WTC11 (cell line): ENCODE results near the gene MRPL27. TPM values are rescaled to one million over a fixed set of nuclear protein-coding genes. Genes with fewer than 3 reads are reported as not detected.

Source experiments
- ATAC-seq: fragments of 200-7000 bp; cut with Tn5 transposase; 2 replicates; pipeline ENCODE4 v1.10.0; 2021; ENCODE audit warnings: mild to moderate bottlenecking, moderate library complexity
- CTCF ChIA-PET: fragments of 300-600 bp; sonication (Branson Sonifier 250); formaldehyde crosslinking; loops from one replicate; lab custom pipeline; 2021; ENCODE audit warnings: antibody characterized with exemption; lab: Charles Lee
- POLR2A ChIA-PET: fragments of 350-600 bp; sonication (Branson Sonifier 250); formaldehyde crosslinking; loops from one replicate; lab custom pipeline; 2021; ENCODE audit warnings: antibody characterized with exemption; lab: Charles Lee
- DNase-seq: peaks from one replicate; pipeline ENCODE4 v3.0.0; 2021; ENCODE audit warnings: low spot score
- H3K27ac Mint-ChIP-seq: 2 replicates; pipeline ENCODE4 v1.8.0; 2021; ENCODE audit warnings: mixed read lengths
- H3K27me3 Mint-ChIP-seq: 2 replicates; pipeline ENCODE4 v1.8.0; 2021; ENCODE audit warnings: low read depth, mild to moderate bottlenecking, moderate library complexity, mixed read lengths
- H3K36me3 Mint-ChIP-seq: 2 replicates; pipeline ENCODE4 v1.8.0; 2021; ENCODE audit warnings: mixed read lengths
- H3K4me1 Mint-ChIP-seq: 2 replicates; pipeline ENCODE4 v1.8.0; 2022; ENCODE audit warnings: mixed read lengths
- H3K4me3 Mint-ChIP-seq: 2 replicates; pipeline ENCODE4 v1.8.0; 2021; ENCODE audit warnings: mild to moderate bottlenecking, moderate library complexity, mixed read lengths
- H3K9me3 Mint-ChIP-seq: 2 replicates; pipeline ENCODE4 v1.8.0; 2021; ENCODE audit warnings: mixed read lengths
- ATF2 ChIP-seq: sonication (generic); formaldehyde crosslinking; IDR thresholded peaks from 2 replicates; pipeline ENCODE4 v1.8.1; 2022; ENCODE audit warnings: low read depth, missing genetic modification reagents, borderline replicate concordance
- CTCF ChIP-seq: fragments of 200-600 bp; IDR thresholded peaks from 2 replicates; pipeline ENCODE4 v1.8.0; 2022; ENCODE audit warnings: antibody characterized with exemption
- EMX1 ChIP-seq: fragments of 250-450 bp; sonication (Bioruptor Pico); IDR thresholded peaks from 2 replicates; pipeline ENCODE4 v1.8.0; 2021; ENCODE audit warnings: mild to moderate bottlenecking
- FOXK1 ChIP-seq: sonication (generic); formaldehyde crosslinking; IDR thresholded peaks from 2 replicates; pipeline ENCODE4 v1.8.0; 2022; ENCODE audit warnings: mild to moderate bottlenecking, moderate library complexity, missing genetic modification reagents
- MYBL2 ChIP-seq: sonication (generic); formaldehyde crosslinking; IDR thresholded peaks from 2 replicates; pipeline ENCODE4 v1.8.1; 2023; ENCODE audit warnings: mild to moderate bottlenecking, moderate library complexity, missing genetic modification reagents
- NFE2L1 ChIP-seq: sonication (generic); formaldehyde crosslinking; IDR thresholded peaks from 2 replicates; pipeline ENCODE4 v1.8.1; 2023; ENCODE audit warnings: missing genetic modification reagents
- SOX15 ChIP-seq: fragments of 250-450 bp; sonication (Bioruptor Pico); IDR thresholded peaks from 2 replicates; pipeline ENCODE4 v1.9.0; 2021; ENCODE audit warnings: mild to moderate bottlenecking
- TCF7 ChIP-seq: sonication (generic); formaldehyde crosslinking; IDR thresholded peaks from 2 replicates; pipeline ENCODE4 v1.8.0; 2022; ENCODE audit warnings: mild to moderate bottlenecking, low read depth, missing genetic modification reagents, moderate library complexity
- ZBTB43 ChIP-seq: sonication (generic); formaldehyde crosslinking; IDR thresholded peaks from 2 replicates; pipeline ENCODE4 v1.8.1; 2023; ENCODE audit warnings: mild to moderate bottlenecking, missing genetic modification reagents
- ZMAT4 ChIP-seq: fragments of 250-450 bp; sonication (Bioruptor Pico); IDR thresholded peaks from 2 replicates; pipeline ENCODE4 v1.9.0; 2021; ENCODE audit warnings: mild to moderate bottlenecking
- ZNF138 ChIP-seq: sonication (generic); formaldehyde crosslinking; conservative IDR thresholded peaks from 2 replicates; pipeline ENCODE4 v1.8.1; 2022; ENCODE audit warnings: mild to moderate bottlenecking, moderate library complexity, missing genetic modification reagents
- ZNF317 ChIP-seq: sonication (generic); formaldehyde crosslinking; IDR thresholded peaks from 2 replicates; pipeline ENCODE4 v1.8.1; 2023; ENCODE audit warnings: low read depth, mild to moderate bottlenecking, moderate library complexity, missing genetic modification reagents, borderline replicate concordance
- ZNF423 ChIP-seq: fragments of 250-450 bp; sonication (Bioruptor Pico); IDR thresholded peaks from 2 replicates; pipeline ENCODE4 v2.1.2; 2022; ENCODE audit warnings: mild to moderate bottlenecking, moderate library complexity
- ZNF425 ChIP-seq: fragments of 250-450 bp; sonication (Bioruptor Pico); conservative IDR thresholded peaks from 2 replicates; pipeline ENCODE4 v1.9.0; 2021; ENCODE audit warnings: mild to moderate bottlenecking
- ZNF512 ChIP-seq: sonication (generic); formaldehyde crosslinking; IDR thresholded peaks from 2 replicates; pipeline ENCODE4 v1.8.1; 2022; ENCODE audit warnings: missing genetic modification reagents, borderline replicate concordance
- total RNA-seq: library from RNA; stranded (reverse); gene quantifications from 3 replicates; pipeline ENCODE4 v1.2.3, GENCODE V29; 2021
- TF ChIP-seq, protein P1 (sequence below): sonication (generic); formaldehyde crosslinking; IDR thresholded peaks from 2 replicates; pipeline ENCODE4 v1.8.0; 2023; ENCODE audit warnings: missing genetic modification reagents

The MRPL27 gene
- total RNA-seq, 1 experiment from 2014 or later, result 80.5 TPM

GRCh38 chr17:50337956-50338355, 35.0 kb downstream of the MRPL27 start:
- Mint-ChIP-seq H3K27me3 (peaks cover 10% of the 10 kb centered on the region), H3K27ac (no peak overlapping the region), H3K4me3 (no peak overlapping the region), H3K4me1 (peaks cover 9% of the 10 kb centered on the region), H3K9me3 (peaks cover 16% of the 10 kb centered on the region), H3K36me3 (peaks cover 3% of the 10 kb centered on the region)
- CTCF ChIA-PET, result no interaction called here
- DNase-seq (no peak), ATAC-seq (no peak)
- no peak for TF ChIP-seq ZNF317 (CRISPR knock-in tag)
- TF ChIP-seq CTCF, result no peak
- TF ChIP-seq NFE2L1 (CRISPR knock-in tag), result no peak
- TF ChIP-seq ZBTB43 (CRISPR knock-in tag), result no peak
- TF ChIP-seq ZMAT4 (CRISPR knock-in tag), result no peak
- no peak for TF ChIP-seq FOXK1 (CRISPR knock-in tag)
- TF ChIP-seq TCF7, result no peak
- no peak for TF ChIP-seq ZNF425 (CRISPR knock-in tag)
- TF ChIP-seq ZNF423 (CRISPR knock-in tag), result no peak
- no peak for TF ChIP-seq ZNF512
- TF ChIP-seq SOX15 (CRISPR knock-in tag), result no peak
- TF ChIP-seq MYBL2 (CRISPR knock-in tag), result no peak
- TF ChIP-seq ZNF138 (CRISPR knock-in tag), result no peak
- no peak for TF ChIP-seq EMX1 (CRISPR knock-in tag)
- no peak for TF ChIP-seq ATF2 (CRISPR knock-in tag)
- TF ChIP-seq, protein P1, sequence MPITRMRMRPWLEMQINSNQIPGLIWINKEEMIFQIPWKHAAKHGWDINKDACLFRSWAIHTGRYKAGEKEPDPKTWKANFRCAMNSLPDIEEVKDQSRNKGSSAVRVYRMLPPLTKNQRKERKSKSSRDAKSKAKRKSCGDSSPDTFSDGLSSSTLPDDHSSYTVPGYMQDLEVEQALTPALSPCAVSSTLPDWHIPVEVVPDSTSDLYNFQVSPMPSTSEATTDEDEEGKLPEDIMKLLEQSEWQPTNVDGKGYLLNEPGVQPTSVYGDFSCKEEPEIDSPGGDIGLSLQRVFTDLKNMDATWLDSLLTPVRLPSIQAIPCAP (CRISPR knock-in tag), result no peak
- POLR2A ChIA-PET, result no interaction called here
